Erythroblast (primary cell): ENCODE data around the gene MRPS23.

Source experiments
- GATA1 ChIP-seq: IDR thresholded peaks from 2 replicates; pipeline ENCODE4 v1.6.1; 2011; ENCODE audit warnings: low read depth, mild to moderate bottlenecking, control low read depth, low read length, moderate library complexity
- POLR2A ChIP-seq: IDR thresholded peaks from 2 replicates; pipeline ENCODE4 v1.6.1; 2011; ENCODE audit warnings: mild to moderate bottlenecking, low read length

DNA sequence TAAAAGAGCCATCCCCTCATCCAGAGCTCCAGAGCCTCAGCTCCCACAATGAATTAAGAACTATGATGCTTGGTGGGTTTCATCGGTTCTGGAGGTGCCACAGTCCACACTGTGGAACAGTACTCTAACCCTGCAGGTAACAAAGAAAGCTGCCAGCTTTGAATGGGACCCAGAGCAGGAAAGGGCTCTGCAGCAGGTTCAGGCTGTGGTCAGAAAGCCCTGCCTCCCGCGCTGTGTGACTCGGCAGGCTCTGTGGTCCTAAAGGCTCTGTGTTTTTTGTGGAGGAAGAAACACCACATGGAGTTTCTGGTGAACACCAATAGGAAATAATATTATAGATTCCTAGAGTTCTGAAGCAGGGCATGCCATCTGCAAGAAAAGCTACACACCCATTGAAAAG, 32.5 kb downstream of the MRPS23 start:
- TF ChIP-seq POLR2A (no peak), GATA1 (no peak)
